Left ventricle myocardium inferior (tissue), 1 donor: Measurements from ENCODE around the gene ADGRE1. TPM values are rescaled to one million over a fixed set of nuclear protein-coding genes. Genes with fewer than 3 reads are reported as not detected.

ENCODE experiments used
- DNase-seq: peaks from one replicate; pipeline ENCODE4 v3.0.0-alpha.2; 2020
- H3K27ac ChIP-seq: fragments of 200-600 bp; replicated peaks from 2 replicates; pipeline ENCODE4 v1.8.0; 2021
- H3K27me3 ChIP-seq: fragments of 200-600 bp; 2 replicates; pipeline ENCODE4 v1.8.0; 2021; ENCODE audit warnings: low read depth
- H3K36me3 ChIP-seq: fragments of 200-600 bp; 2 replicates; pipeline ENCODE4 v1.8.0; 2021
- H3K4me1 ChIP-seq: fragments of 200-600 bp; 2 replicates; pipeline ENCODE4 v1.8.0; 2021
- H3K4me3 ChIP-seq: fragments of 200-600 bp; 2 replicates; pipeline ENCODE4 v1.8.0; 2021; ENCODE audit warnings: mild to moderate bottlenecking, moderate library complexity
- H3K9me3 ChIP-seq: fragments of 200-600 bp; replicated peaks from 2 replicates; pipeline ENCODE4 v1.8.0; 2021
- CTCF ChIP-seq: fragments of 200-600 bp; IDR thresholded peaks from 2 replicates; pipeline ENCODE4 v1.8.0; 2021; ENCODE audit warnings: antibody characterized with exemption, mild to moderate bottlenecking, borderline replicate concordance
- intact Hi-C: fragments of 100-400 bp; cut with micrococcal nuclease; formaldehyde crosslinking; loops from one replicate; pipeline ENCODE4 v1.11.0; 2022
- total RNA-seq: library from RNA; stranded (reverse); fragmentation: NEBNext Ultra II Directional; extraction: Animal tissue kit (Norgen Biotek cat#: 25700); gene quantifications from one replicate; pipeline ENCODE4 v1.2.1, GENCODE V29; 2021
- donor health status: DM: no; HTN: yes; CAD: no; lungs with severe emphysema.

The ADGRE1 gene
- total RNA-seq, 1 donor from 2014 or later = not detected

GRCh38 chr19:6849876-6850275 is 37.5 kb upstream of the ADGRE1 start:
- H3K36me3 ChIP-seq = no peaks in the 10 kb centered on the region
- H3K27ac ChIP-seq = no peak overlapping the region
- DNase-seq = no peak
- TF ChIP-seq CTCF = no peak
- peaks cover 32% of the 10 kb centered on the region for H3K27me3 ChIP-seq
- H3K4me3 ChIP-seq = no peak overlapping the region
- H3K9me3 ChIP-seq = peaks cover 8% of the 10 kb centered on the region
- H3K4me1 ChIP-seq = no peaks in the 10 kb centered on the region
- intact Hi-C loops = no loop called here

DNA sequence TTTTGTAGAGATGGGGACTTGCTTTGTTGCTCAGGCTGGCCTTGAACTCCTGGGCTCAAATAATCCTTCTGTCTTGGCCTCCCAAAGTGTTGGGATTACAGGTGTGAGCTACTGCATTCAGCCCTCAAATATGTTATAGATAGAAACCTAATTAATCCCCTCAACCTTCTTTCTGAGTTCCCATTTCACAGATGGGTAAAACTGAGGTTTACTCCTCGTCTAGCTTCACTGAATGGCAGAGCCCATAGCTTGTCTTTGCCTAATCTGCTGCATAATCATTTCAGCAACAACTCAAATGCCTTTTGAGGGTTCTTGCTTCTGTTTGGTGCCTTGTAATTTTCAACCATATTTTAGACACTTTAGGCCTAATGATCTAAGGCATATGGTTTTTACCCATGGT is 36.0 kb upstream of the ADGRE1 start:
- Histone ChIP-seq H3K27me3 (peaks cover 44% of the 10 kb centered on the region), H3K4me3 (no peak overlapping the region), H3K4me1 (no peaks in the 10 kb centered on the region), H3K36me3 (no peaks in the 10 kb centered on the region), H3K27ac (no peak overlapping the region), H3K9me3 (peaks cover 8% of the 10 kb centered on the region)
- intact Hi-C loops = no loop called here
- DNase-seq = no peak
- no peak for TF ChIP-seq CTCF

DNA sequence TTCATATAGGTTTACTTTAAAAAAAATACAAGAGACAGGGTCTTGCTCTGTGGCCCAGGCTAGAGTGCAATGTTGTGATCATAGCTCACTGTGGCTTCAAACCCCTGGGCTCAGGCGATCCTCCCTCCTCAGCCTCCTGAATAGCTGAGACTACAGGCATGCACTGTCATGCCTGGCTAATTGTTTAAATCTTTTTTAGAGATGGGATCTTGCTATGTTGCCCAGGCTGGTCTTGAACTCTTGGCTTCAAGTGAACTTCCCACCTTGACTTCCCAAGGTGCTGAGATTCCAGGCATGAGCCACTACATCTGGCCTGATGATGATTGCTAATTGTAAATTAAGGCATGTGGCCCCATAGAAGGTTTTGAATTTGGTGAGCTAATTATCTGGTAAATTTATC is 35.4 kb upstream of the ADGRE1 start:
- intact Hi-C loops = no loop called here
- no peak for TF ChIP-seq CTCF
- H3K9me3 ChIP-seq = peaks cover 8% of the 10 kb centered on the region
- no peak overlapping the region for H3K4me3 ChIP-seq
- H3K27ac ChIP-seq = no peak overlapping the region
- DNase-seq = no peak
- no peaks in the 10 kb centered on the region for H3K4me1 ChIP-seq
- no peaks in the 10 kb centered on the region for H3K36me3 ChIP-seq
- H3K27me3 ChIP-seq = peaks cover 44% of the 10 kb centered on the region

DNA sequence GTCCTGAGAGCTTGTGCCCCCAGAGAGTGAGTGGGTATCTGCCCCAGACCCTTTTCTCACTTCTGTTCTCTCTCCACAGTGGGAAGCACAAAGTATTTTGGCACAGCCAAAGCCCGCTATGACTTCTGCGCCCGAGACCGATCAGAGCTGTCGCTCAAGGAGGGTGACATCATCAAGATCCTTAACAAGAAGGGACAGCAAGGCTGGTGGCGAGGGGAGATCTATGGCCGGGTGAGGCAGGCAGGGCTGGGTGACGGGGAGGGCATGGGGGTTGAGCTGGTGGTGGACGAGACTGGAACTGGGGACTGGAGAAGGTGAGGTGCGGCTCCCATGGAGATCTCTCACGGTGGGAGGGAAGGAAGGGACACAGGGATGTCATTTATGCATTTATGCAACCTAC is 33.5 kb upstream of the ADGRE1 start:
- H3K27ac ChIP-seq = no peak overlapping the region
- no peak for DNase-seq
- no peaks in the 10 kb centered on the region for H3K36me3 ChIP-seq

GRCh38 chr19:6854758-6855157 is 32.6 kb upstream of the ADGRE1 start:
- Histone ChIP-seq H3K36me3 (no peaks in the 10 kb centered on the region), H3K27ac (no peak overlapping the region), H3K27me3 (peaks cover 39% of the 10 kb centered on the region), H3K4me3 (no peak overlapping the region), H3K4me1 (no peaks in the 10 kb centered on the region), H3K9me3 (peaks cover 8% of the 10 kb centered on the region)
- no peak for DNase-seq
- intact Hi-C loops = no loop called here
- TF ChIP-seq CTCF = no peak

More for the DNA sequence above, 33.5 kb upstream of the ADGRE1 start:
- Histone ChIP-seq H3K27me3 (peaks cover 39% of the 10 kb centered on the region), H3K9me3 (peaks cover 8% of the 10 kb centered on the region), H3K4me3 (no peak overlapping the region), H3K4me1 (no peaks in the 10 kb centered on the region)
- intact Hi-C loops = no loop called here
- TF ChIP-seq CTCF = no peak
